ENCODE measurements around the gene BACE2. TPM values are rescaled to one million over a fixed set of nuclear protein-coding genes. Genes with fewer than 3 reads are reported as not detected.

The BACE2 gene
- total RNA-seq, 3 donors from 2014 or later (not counting 1 experiment from before 2014, with no cell fraction given), result 0.12 to 10.3 (median 0.29) TPM

DNA sequence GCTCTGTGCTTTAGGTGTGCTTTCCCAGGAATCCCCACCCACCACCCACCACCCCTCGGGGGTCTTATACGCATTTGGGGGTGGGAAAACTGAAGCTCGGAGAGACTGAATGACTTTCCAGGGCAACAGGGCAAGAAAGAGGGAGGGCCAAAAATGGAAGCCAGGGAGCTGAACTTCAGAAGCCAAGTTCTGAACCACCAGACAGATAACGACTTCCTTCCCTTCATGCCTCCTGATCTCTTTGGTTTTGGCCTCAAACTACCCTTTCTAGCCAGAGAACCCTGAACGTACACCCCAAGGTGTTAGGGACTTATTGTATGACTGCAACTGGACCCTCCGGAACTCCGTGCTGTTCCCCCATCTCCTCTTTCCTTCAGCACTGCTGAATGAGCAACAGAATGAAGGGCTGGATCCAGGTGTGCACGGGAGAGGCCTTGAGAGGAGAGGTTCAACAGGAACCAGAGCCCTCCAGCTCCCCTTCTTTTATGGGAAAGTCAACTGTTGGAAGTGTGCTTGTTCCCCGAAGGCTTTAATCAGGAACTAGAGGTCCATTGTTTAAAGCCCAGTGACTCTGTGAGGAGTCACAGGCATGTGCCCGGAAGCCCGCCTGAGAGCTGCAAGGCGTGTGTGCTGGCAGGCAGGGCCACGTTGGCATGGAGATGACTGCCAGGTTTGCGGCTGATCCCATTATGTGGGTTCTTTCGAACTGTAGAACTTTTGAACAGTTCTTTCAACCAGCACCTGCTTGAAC, 3.1 kb downstream of the BACE2 start:
- DNase-seq, result no peak
- H3K36me3 ChIP-seq (ENCODE audit: control insufficient read depth, insufficient read depth, low read length), result no peaks in the 10 kb centered on the region
- peaks cover 11% of the 10 kb centered on the region for H3K4me1 ChIP-seq (ENCODE audit: control insufficient read depth, insufficient read depth, low read length)
- H3K27me3 ChIP-seq (ENCODE audit: control insufficient read depth, insufficient read depth, low read length), result peaks cover 8% of the 10 kb centered on the region
- Mint-ChIP-seq H3K36me3 (no peaks in the 10 kb centered on the region), H3K4me3 (no peak overlapping the region), H3K27me3 (ENCODE audit: low read depth in 2 of 2) (peaks cover 21 to 28% of the 10 kb centered on the region in 2 donors), H3K4me1 (peaks cover 4 to 8% of the 10 kb centered on the region in 2 donors), H3K27ac (no peak overlapping the region), H3K9me3 (no peaks in the 10 kb centered on the region)
- WGBS (ENCODE audit: insufficient coverage), result 69% methylated on average over 14 of the region's 15 CpGs
- TF ChIP-seq, protein P1, sequence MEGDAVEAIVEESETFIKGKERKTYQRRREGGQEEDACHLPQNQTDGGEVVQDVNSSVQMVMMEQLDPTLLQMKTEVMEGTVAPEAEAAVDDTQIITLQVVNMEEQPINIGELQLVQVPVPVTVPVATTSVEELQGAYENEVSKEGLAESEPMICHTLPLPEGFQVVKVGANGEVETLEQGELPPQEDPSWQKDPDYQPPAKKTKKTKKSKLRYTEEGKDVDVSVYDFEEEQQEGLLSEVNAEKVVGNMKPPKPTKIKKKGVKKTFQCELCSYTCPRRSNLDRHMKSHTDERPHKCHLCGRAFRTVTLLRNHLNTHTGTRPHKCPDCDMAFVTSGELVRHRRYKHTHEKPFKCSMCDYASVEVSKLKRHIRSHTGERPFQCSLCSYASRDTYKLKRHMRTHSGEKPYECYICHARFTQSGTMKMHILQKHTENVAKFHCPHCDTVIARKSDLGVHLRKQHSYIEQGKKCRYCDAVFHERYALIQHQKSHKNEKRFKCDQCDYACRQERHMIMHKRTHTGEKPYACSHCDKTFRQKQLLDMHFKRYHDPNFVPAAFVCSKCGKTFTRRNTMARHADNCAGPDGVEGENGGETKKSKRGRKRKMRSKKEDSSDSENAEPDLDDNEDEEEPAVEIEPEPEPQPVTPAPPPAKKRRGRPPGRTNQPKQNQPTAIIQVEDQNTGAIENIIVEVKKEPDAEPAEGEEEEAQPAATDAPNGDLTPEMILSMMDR (IDR thresholded peaks at IDR 0.05), result no peak
- intact Hi-C loops (cut with micrococcal nuclease), result no loop called here
- H3K27ac ChIP-seq (ENCODE audit: low read length), result no peak overlapping the region
- no peak for ATAC-seq
- H3K4me3 ChIP-seq (ENCODE audit: low read length), result no peak overlapping the region
- H3K9me3 ChIP-seq (ENCODE audit: control insufficient read depth, insufficient read depth, low read length), result no peaks in the 10 kb centered on the region

DNA sequence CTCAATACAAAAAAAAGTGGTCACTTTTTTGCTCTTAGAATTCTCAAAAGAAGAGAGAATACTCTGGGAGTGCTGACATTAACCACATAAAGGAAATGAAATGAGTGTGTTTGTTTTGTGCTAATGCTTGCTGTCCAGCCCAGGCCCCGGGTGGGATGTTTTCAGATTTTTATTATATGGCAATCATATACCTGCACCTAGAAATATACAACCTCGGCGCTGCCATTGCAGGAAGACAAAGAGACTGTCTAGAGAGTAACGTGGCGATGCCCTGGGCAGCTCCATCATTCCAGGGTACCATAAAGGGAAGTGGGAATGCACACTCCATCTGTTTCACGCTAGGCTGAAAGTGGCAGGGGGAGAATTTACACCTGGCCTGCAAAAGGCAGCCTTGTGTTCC, 7.1 kb downstream of the BACE2 start:
- no peaks in the 10 kb centered on the region for H3K36me3 ChIP-seq (ENCODE audit: control insufficient read depth, insufficient read depth, low read length)
- peaks cover 3 to 8% of the 10 kb centered on the region in 2 donors for H3K27me3 Mint-ChIP-seq (ENCODE audit: low read depth in 2 of 2)
- TF ChIP-seq, protein P1 (IDR thresholded peaks at IDR 0.05), result no peak
- 89% methylated on average over 5 of the region's 6 CpGs for WGBS (ENCODE audit: insufficient coverage)
- H3K9me3 ChIP-seq (ENCODE audit: control insufficient read depth, insufficient read depth, low read length), result no peaks in the 10 kb centered on the region
- H3K27ac ChIP-seq (ENCODE audit: low read length), result no peak overlapping the region
- H3K4me1 ChIP-seq (ENCODE audit: control insufficient read depth, insufficient read depth, low read length), result no peaks in the 10 kb centered on the region
- no peak overlapping the region for H3K27ac Mint-ChIP-seq
- H3K4me3 Mint-ChIP-seq, result no peak overlapping the region
- intact Hi-C loops (cut with micrococcal nuclease), result no loop called here
- no peak for ATAC-seq
- H3K9me3 Mint-ChIP-seq, result no peaks in the 10 kb centered on the region
- H3K27me3 ChIP-seq (ENCODE audit: control insufficient read depth, insufficient read depth, low read length), result no peaks in the 10 kb centered on the region
- H3K4me1 Mint-ChIP-seq, result no peaks in the 10 kb centered on the region
- no peak for DNase-seq
- no peak overlapping the region for H3K4me3 ChIP-seq (ENCODE audit: low read length)
- H3K36me3 Mint-ChIP-seq, result no peaks in the 10 kb centered on the region

DNA sequence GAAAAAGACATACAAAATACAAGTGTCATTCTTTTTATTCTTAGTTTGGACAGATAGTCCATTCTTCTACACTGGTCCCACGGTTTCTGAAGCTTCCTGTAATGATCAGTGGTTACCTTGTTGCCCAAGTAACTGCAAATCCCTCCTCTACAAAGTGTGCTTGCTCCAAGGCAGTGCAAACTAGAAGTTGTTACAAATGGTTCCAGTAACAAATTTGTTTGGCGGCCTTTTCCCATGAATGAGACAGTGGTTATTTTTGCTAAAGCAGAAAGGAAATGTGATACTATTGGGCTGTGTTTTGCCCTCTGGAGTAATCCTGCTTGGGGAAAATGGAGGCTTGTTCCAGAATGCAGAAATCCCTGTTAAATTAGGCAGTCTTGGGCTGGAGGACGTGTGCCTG, 8.9 kb downstream of the BACE2 start:
- no peaks in the 10 kb centered on the region for H3K9me3 Mint-ChIP-seq
- H3K27ac Mint-ChIP-seq, result no peak overlapping the region
- no peaks in the 10 kb centered on the region for H3K36me3 Mint-ChIP-seq
- DNase-seq (no peak), ATAC-seq (no peak)
- H3K36me3 ChIP-seq (ENCODE audit: control insufficient read depth, insufficient read depth, low read length), result no peaks in the 10 kb centered on the region
- no peaks in the 10 kb centered on the region for H3K9me3 ChIP-seq (ENCODE audit: control insufficient read depth, insufficient read depth, low read length)
- no peaks in the 10 kb centered on the region for H3K27me3 ChIP-seq (ENCODE audit: control insufficient read depth, insufficient read depth, low read length)
- no peak overlapping the region for H3K4me3 ChIP-seq (ENCODE audit: low read length)
- no peak overlapping the region for H3K4me3 Mint-ChIP-seq
- no peaks in the 10 kb centered on the region for H3K4me1 ChIP-seq (ENCODE audit: control insufficient read depth, insufficient read depth, low read length)
- H3K4me1 Mint-ChIP-seq, result no peaks in the 10 kb centered on the region
- WGBS (ENCODE audit: insufficient coverage), result 81% methylated on average over 3 of the region's 3 CpGs
- H3K27ac ChIP-seq (ENCODE audit: low read length), result no peak overlapping the region
- H3K27me3 Mint-ChIP-seq (ENCODE audit: low read depth in 2 of 2), result peaks cover 9 to 15% of the 10 kb centered on the region in 2 donors
- TF ChIP-seq, protein P1 (IDR thresholded peaks at IDR 0.05), result no peak
- intact Hi-C loops (cut with micrococcal nuclease), result no loop called here

DNA sequence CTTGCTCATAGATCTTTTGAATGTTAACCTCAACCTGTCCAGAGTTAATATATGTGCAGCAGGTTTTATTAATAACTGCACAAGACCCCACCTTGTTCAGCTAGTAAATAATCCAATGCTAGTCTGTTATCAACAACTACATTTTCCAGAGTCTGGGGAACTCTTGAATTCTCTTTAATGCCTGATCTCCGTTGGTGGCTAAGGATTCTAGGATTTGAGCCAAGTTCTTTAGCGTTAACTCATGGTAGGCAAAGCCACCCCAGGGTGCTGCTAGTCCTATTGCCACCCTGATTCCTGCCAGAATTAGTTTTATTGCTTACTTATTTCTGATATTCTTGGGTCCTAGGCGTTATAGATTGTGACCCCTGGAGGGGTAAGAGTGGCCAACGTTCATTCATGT, 12.8 kb downstream of the BACE2 start:
- Mint-ChIP-seq H3K36me3 (no peaks in the 10 kb centered on the region), H3K27ac (no peak overlapping the region), H3K27me3 (ENCODE audit: low read depth in 2 of 2) (peaks cover 10 to 15% of the 10 kb centered on the region in 2 donors), H3K4me1 (no peaks in the 10 kb centered on the region), H3K9me3 (no peaks in the 10 kb centered on the region), H3K4me3 (no peak overlapping the region)
- TF ChIP-seq, protein P1 (IDR thresholded peaks at IDR 0.05), result no peak
- no peak overlapping the region for H3K27ac ChIP-seq (ENCODE audit: low read length)
- no peak overlapping the region for H3K4me3 ChIP-seq (ENCODE audit: low read length)
- intact Hi-C loops (cut with micrococcal nuclease), result no loop called here
- WGBS (ENCODE audit: insufficient coverage), result 86% methylated on average over 4 of the region's 4 CpGs
- H3K9me3 ChIP-seq (ENCODE audit: control insufficient read depth, insufficient read depth, low read length), result no peaks in the 10 kb centered on the region
- no peaks in the 10 kb centered on the region for H3K27me3 ChIP-seq (ENCODE audit: control insufficient read depth, insufficient read depth, low read length)
- no peaks in the 10 kb centered on the region for H3K36me3 ChIP-seq (ENCODE audit: control insufficient read depth, insufficient read depth, low read length)
- H3K4me1 ChIP-seq (ENCODE audit: control insufficient read depth, insufficient read depth, low read length), result no peaks in the 10 kb centered on the region
- ATAC-seq, result no peak
- DNase-seq, result no peak

All from natural killer cell (primary cell).